K562 (cell line): Measurements from ENCODE around the gene SLC23A2. TPM values are rescaled to one million over a fixed set of nuclear protein-coding genes. Genes with fewer than 3 reads are reported as not detected.

ENCODE experiments used
- C11orf30 ChIP-seq: fragments of 450-650 bp; IDR thresholded peaks from 2 replicates; pipeline ENCODE4 v1.6.1; 2016; ENCODE audit warnings: low read depth, mild to moderate bottlenecking
- CEBPB ChIP-seq: fragments of 450-650 bp; IDR thresholded peaks from 2 replicates; pipeline ENCODE4 v1.6.1; 2016; ENCODE audit warnings: missing genetic modification characterization, missing compliant biosample characterization
- EZH2 ChIP-seq: IDR thresholded peaks from 2 replicates; pipeline ENCODE4 v1.6.1; 2012; ENCODE audit warnings: low read depth, mild to moderate bottlenecking, inconsistent platforms, low read length, borderline replicate concordance
- GABPB1 ChIP-seq: sonication (generic); formaldehyde crosslinking; IDR thresholded peaks from 2 replicates; pipeline ENCODE4 v1.8.0; 2022; ENCODE audit warnings: mild to moderate bottlenecking, missing genetic modification reagents
- MIER1 ChIP-seq: fragments of 450-650 bp; IDR thresholded peaks from 2 replicates; pipeline ENCODE4 v1.6.1; 2016; ENCODE audit warnings: antibody characterized with exemption, mild to moderate bottlenecking, low read depth
- SREBF2 ChIP-seq: sonication (generic); formaldehyde crosslinking; IDR thresholded peaks from 2 replicates; pipeline ENCODE4 v1.4.0; 2020; ENCODE audit warnings: mild to moderate bottlenecking, missing genetic modification reagents
- ZNF507 ChIP-seq: conservative IDR thresholded peaks from 2 replicates; pipeline ENCODE4 v1.6.1; 2017; ENCODE audit warnings: missing genetic modification characterization, missing compliant biosample characterization
- polyA plus RNA-seq, 8 experiments: library from polyadenylated mRNA; depleted of rRNA in 4 of 8; stranded (reverse) in 5 of 8; unstranded in 3 of 8; fragments of >200 nt; fragmentation: Nextera tagmentation in 2 of 8; fragmentation: Illumina TruSeq in 1 of 8; extraction: Ambion mirVana in 2 of 8; extraction: Trizol in 1 of 8; gene quantifications; 2 replicates each; pipeline versions ENCODE4 v1.2.1 to v1.2.3, GENCODE V29; 2011 to 2014; ENCODE audit warnings: inconsistent platforms in 1 of 8, missing spikeins in 1 of 8
- total RNA-seq, 7 experiments: library from RNA; depleted of rRNA in 6 of 7; stranded (reverse); fragments of >200 nt in 6 of 7; fragmentation: Illumina TruSeq in 2 of 7; extraction: Trizol in 2 of 7; gene quantifications; 2 replicates each; pipeline versions ENCODE4 v1.2.1 to v1.2.3, GENCODE V29; 2011 to 2021; ENCODE audit warnings: low replicate concordance in 1 of 7
- TF ChIP-seq, protein P1 (sequence below): sonication (generic); formaldehyde crosslinking; IDR thresholded peaks from 2 replicates; pipeline ENCODE4 v1.8.1; 2023; ENCODE audit warnings: missing genetic modification reagents, mild to moderate bottlenecking, borderline replicate concordance
- TF ChIP-seq, protein P2 (sequence below), 2 experiments: fragments of 150-350 bp in 1 of 2; IDR thresholded peaks; 2 replicates each; pipeline ENCODE4 v1.6.1; 2012 to 2016; ENCODE audit warnings: low read depth in 2 of 2, low read length in 2 of 2, mild to moderate bottlenecking in 1 of 2, moderate library complexity in 1 of 2

SLC23A2 gene
- total and polyA plus RNA-seq, 9 of the 15 experiments (the other 6 are each of a cell fraction or from before 2014, with no cell fraction given), result 0.39 to 6.7 (median 3.2) TPM

DNA sequence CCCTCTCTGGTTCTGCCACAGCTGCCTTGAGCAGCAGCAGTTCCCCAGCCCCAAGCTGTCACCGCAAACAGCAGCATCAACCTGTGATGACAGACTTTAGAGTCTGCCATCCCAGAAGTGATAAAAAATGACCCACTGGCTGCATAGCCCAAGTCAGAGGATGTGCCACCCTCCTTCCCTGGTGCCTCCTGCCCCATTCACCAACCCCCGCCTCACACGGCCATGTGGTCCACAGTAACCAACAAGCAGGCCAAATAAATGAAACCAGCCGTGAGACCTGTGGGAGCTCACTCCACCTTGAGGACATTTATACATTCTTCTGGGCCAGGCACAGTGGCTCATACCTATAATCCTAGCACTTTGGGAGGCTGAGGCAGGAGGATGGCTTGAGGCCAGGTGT lies 181.4 kb downstream of the SLC23A2 start (continued):
- TF ChIP-seq, protein P1, sequence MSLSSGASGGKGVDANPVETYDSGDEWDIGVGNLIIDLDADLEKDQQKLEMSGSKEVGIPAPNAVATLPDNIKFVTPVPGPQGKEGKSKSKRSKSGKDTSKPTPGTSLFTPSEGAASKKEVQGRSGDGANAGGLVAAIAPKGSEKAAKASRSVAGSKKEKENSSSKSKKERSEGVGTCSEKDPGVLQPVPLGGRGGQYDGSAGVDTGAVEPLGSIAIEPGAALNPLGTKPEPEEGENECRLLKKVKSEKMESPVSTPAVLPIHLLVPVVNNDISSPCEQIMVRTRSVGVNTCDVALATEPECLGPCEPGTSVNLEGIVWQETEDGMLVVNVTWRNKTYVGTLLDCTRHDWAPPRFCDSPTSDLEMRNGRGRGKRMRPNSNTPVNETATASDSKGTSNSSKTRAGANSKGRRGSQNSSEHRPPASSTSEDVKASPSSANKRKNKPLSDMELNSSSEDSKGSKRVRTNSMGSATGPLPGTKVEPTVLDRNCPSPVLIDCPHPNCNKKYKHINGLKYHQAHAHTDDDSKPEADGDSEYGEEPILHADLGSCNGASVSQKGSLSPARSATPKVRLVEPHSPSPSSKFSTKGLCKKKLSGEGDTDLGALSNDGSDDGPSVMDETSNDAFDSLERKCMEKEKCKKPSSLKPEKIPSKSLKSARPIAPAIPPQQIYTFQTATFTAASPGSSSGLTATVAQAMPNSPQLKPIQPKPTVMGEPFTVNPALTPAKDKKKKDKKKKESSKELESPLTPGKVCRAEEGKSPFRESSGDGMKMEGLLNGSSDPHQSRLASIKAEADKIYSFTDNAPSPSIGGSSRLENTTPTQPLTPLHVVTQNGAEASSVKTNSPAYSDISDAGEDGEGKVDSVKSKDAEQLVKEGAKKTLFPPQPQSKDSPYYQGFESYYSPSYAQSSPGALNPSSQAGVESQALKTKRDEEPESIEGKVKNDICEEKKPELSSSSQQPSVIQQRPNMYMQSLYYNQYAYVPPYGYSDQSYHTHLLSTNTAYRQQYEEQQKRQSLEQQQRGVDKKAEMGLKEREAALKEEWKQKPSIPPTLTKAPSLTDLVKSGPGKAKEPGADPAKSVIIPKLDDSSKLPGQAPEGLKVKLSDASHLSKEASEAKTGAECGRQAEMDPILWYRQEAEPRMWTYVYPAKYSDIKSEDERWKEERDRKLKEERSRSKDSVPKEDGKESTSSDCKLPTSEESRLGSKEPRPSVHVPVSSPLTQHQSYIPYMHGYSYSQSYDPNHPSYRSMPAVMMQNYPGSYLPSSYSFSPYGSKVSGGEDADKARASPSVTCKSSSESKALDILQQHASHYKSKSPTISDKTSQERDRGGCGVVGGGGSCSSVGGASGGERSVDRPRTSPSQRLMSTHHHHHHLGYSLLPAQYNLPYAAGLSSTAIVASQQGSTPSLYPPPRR (CRISPR knock-in tag), result no peak
- TF ChIP-seq, protein P2, sequence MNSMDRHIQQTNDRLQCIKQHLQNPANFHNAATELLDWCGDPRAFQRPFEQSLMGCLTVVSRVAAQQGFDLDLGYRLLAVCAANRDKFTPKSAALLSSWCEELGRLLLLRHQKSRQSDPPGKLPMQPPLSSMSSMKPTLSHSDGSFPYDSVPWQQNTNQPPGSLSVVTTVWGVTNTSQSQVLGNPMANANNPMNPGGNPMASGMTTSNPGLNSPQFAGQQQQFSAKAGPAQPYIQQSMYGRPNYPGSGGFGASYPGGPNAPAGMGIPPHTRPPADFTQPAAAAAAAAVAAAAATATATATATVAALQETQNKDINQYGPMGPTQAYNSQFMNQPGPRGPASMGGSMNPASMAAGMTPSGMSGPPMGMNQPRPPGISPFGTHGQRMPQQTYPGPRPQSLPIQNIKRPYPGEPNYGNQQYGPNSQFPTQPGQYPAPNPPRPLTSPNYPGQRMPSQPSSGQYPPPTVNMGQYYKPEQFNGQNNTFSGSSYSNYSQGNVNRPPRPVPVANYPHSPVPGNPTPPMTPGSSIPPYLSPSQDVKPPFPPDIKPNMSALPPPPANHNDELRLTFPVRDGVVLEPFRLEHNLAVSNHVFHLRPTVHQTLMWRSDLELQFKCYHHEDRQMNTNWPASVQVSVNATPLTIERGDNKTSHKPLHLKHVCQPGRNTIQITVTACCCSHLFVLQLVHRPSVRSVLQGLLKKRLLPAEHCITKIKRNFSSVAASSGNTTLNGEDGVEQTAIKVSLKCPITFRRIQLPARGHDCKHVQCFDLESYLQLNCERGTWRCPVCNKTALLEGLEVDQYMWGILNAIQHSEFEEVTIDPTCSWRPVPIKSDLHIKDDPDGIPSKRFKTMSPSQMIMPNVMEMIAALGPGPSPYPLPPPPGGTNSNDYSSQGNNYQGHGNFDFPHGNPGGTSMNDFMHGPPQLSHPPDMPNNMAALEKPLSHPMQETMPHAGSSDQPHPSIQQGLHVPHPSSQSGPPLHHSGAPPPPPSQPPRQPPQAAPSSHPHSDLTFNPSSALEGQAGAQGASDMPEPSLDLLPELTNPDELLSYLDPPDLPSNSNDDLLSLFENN (IDR thresholded peaks at IDR 0.05; ENCODE audit: low read depth in 2 of 2, low read length in 2 of 2), result no peak
- no peak for TF ChIP-seq CEBPB (tag)
- no peak for TF ChIP-seq SREBF2
- TF ChIP-seq ZNF507 (tag), result no peak
- TF ChIP-seq MIER1, result no peak
- no peak for TF ChIP-seq C11orf30
- TF ChIP-seq GABPB1 (CRISPR knock-in tag), result no peak
- TF ChIP-seq EZH2, result no peak
